HepG2 (cell line): Measurements from ENCODE around the gene ASF1B. TPM values are rescaled to one million over a fixed set of nuclear protein-coding genes. Genes with fewer than 3 reads are reported as not detected.

Source experiments
- FLYWCH1 ChIP-seq: sonication (generic); formaldehyde crosslinking; IDR thresholded peaks from 2 replicates; pipeline ENCODE4 v1.8.1; 2023; ENCODE audit warnings: mild to moderate bottlenecking, missing genetic modification reagents
- FOSL2 ChIP-seq: sonication (generic); formaldehyde crosslinking; IDR thresholded peaks from 2 replicates; pipeline ENCODE4 v1.4.0; 2020; ENCODE audit warnings: missing genetic modification reagents
- FOXK2 ChIP-seq: fragments of 450-650 bp; IDR thresholded peaks from 2 replicates; pipeline ENCODE4 v1.6.1; 2016
- HNRNPH1 ChIP-seq: fragments of 200-400 bp; formaldehyde crosslinking; optimal IDR thresholded peaks from 2 replicates; pipeline ENCODE3; 2017; ENCODE audit warnings: mild to moderate bottlenecking, low read depth, low read length
- KMT2B ChIP-seq: IDR thresholded peaks from 2 replicates; pipeline ENCODE4 v1.6.1; 2016; ENCODE audit warnings: missing genetic modification reagents, missing compliant biosample characterization
- MAZ ChIP-seq, 2 experiments: sonication (generic) in 1 of 2; formaldehyde crosslinking in 1 of 2; IDR thresholded peaks; 2 replicates each; pipeline versions ENCODE4 v1.5.0 to v1.6.1; 2012 to 2020; ENCODE audit warnings: low read depth in 2 of 2, mild to moderate bottlenecking in 2 of 2, borderline replicate concordance in 1 of 2, improper control_type of control experiment in 1 of 2, low read length in 1 of 2, missing genetic modification reagents in 1 of 2, moderate library complexity in 1 of 2
- MTF2 ChIP-seq: sonication (generic); formaldehyde crosslinking; IDR thresholded peaks from 2 replicates; pipeline ENCODE4 v1.5.0; 2020; ENCODE audit warnings: missing genetic modification reagents, borderline replicate concordance
- NCOA2 ChIP-seq: sonication (generic); formaldehyde crosslinking; IDR thresholded peaks from 2 replicates; pipeline ENCODE4 v1.8.0; 2022; ENCODE audit warnings: inconsistent platforms
- PCBP1 ChIP-seq: fragments of 200-400 bp; formaldehyde crosslinking; IDR thresholded peaks from 2 replicates; pipeline ENCODE4 v1.6.1; 2017; ENCODE audit warnings: mild to moderate bottlenecking, low read depth, low read length, borderline replicate concordance
- RARG ChIP-seq: sonication (generic); formaldehyde crosslinking; IDR thresholded peaks from 2 replicates; pipeline ENCODE4 v1.4.0; 2020; ENCODE audit warnings: low read depth, mild to moderate bottlenecking, missing genetic modification reagents
- REXO4 ChIP-seq: sonication (generic); formaldehyde crosslinking; IDR thresholded peaks from 2 replicates; pipeline ENCODE4 v1.8.0; 2022; ENCODE audit warnings: missing genetic modification reagents, mild to moderate bottlenecking, borderline replicate concordance
- RFX1 ChIP-seq: fragments of 450-650 bp; IDR thresholded peaks from 2 replicates; pipeline ENCODE4 v1.6.1; 2017
- SCMH1 ChIP-seq: sonication (generic); formaldehyde crosslinking; IDR thresholded peaks from 2 replicates; pipeline ENCODE4 v1.9.0; 2021; ENCODE audit warnings: missing genetic modification reagents, mild to moderate bottlenecking, borderline replicate concordance
- TOPORS ChIP-seq: sonication (generic); formaldehyde crosslinking; IDR thresholded peaks from 2 replicates; pipeline ENCODE4 v1.8.0; 2023; ENCODE audit warnings: mild to moderate bottlenecking, missing genetic modification reagents
- ZKSCAN5 ChIP-seq: sonication (generic); formaldehyde crosslinking; IDR thresholded peaks from 2 replicates; pipeline ENCODE4 v1.5.1; 2020; ENCODE audit warnings: mild to moderate bottlenecking, missing genetic modification reagents
- ZNF564 ChIP-seq: sonication (generic); formaldehyde crosslinking; IDR thresholded peaks from 2 replicates; pipeline ENCODE4 v1.8.1; 2023; ENCODE audit warnings: mild to moderate bottlenecking, missing genetic modification reagents
- ZNF619 ChIP-seq: sonication (generic); formaldehyde crosslinking; IDR thresholded peaks from 2 replicates; pipeline ENCODE4 v1.4.0; 2020; ENCODE audit warnings: mild to moderate bottlenecking, missing genetic modification reagents
- ZNF746 ChIP-seq: sonication (generic); formaldehyde crosslinking; IDR thresholded peaks from 2 replicates; pipeline ENCODE4 v1.8.0; 2022; ENCODE audit warnings: mild to moderate bottlenecking, missing genetic modification reagents
- polyA plus RNA-seq, 8 experiments: library from polyadenylated mRNA; depleted of rRNA in 3 of 8; stranded (reverse) in 7 of 8; unstranded in 1 of 8; fragments of >200 nt; fragmentation: Illumina TruSeq in 4 of 8; extraction: Trizol in 4 of 8; gene quantifications; 2 replicates each; pipeline versions ENCODE4 v1.2.1 to v1.2.3, GENCODE V29; 2011 to 2016; ENCODE audit warnings: low read depth in 4 of 8, missing spikeins in 1 of 8, mixed read lengths in 1 of 8; ENCODE audit not compliant: insufficient read depth in 1 of 8
- total RNA-seq, 5 experiments: library from RNA; depleted of rRNA; stranded (reverse); fragments of >200 nt; fragmentation: Illumina TruSeq; extraction: Trizol; gene quantifications; 2 replicates each; pipeline ENCODE4 v1.2.3, GENCODE V29; 2016; ENCODE audit warnings: low read depth in 1 of 5
- TF ChIP-seq, protein P1 (sequence below): sonication (generic); formaldehyde crosslinking; conservative IDR thresholded peaks from 2 replicates; pipeline ENCODE4 v1.4.0; 2020; ENCODE audit warnings: missing genetic modification reagents
- TF ChIP-seq, protein P2 (sequence below): sonication (generic); formaldehyde crosslinking; IDR thresholded peaks from 2 replicates; pipeline ENCODE4 v1.9.0; 2021; ENCODE audit warnings: missing genetic modification reagents, borderline replicate concordance
- TF ChIP-seq, protein P3 (sequence below): IDR thresholded peaks from 2 replicates; pipeline ENCODE4 v1.6.1; 2018; ENCODE audit warnings: missing genetic modification reagents, mild to moderate bottlenecking, missing compliant biosample characterization

ASF1B gene
- total and polyA plus RNA-seq, 2 of the 13 experiments (the other 11 are each of a cell fraction or from before 2014, with no cell fraction given), result 18.2 to 24.8 TPM

DNA sequence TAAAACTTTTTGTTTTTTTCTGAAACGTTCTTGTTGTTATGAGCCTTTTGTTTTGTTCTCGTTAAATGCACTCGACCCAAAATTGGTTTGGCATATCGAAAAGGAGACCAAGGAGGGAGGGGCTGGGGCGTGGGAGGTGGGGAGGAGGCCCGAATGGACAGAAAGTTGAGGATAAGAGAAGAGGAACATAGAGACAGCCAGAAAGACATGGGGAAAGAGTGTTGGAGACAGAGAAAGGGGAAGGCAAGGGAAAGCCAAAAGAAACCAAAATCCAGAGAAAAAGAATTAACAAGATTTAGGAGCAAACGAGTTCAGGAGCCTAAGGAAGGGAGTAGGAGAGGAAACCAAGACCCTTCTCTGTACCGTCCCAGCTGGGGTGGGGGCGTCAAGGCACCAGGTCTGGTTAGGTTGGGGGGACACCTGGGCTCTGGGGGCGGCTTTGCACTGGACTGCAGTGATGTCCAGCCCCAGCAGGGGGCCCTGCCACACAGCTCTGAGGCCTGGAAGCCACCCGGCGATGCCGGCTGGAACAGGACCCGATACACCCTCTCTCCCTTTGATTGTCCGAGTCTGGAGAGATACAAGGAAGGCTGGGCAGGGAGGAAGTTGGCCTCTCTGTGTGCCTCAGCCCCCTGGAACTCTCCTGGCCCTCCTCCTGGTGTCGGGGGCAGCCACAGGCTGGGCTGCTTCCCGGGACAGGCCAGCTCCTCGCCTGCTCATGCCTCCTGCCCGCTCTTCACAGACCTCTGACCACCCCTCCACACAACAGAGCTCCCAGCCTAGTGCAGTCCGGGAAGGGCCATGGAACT lies 11.6 kb upstream of the ASF1B start (continued):
- TF ChIP-seq MTF2 (no peak), ZKSCAN5 (CRISPR knock-in tag) (no peak), MAZ (IDR thresholded peaks at IDR 0.05; ENCODE audit: borderline replicate concordance, low read depth, low read length) (0 out of 2 replicates have a peak, but pooled peaks have one; percentile 26), MAZ (CRISPR knock-in tag; IDR thresholded peaks at IDR 0.05; ENCODE audit: low read depth) (no peak), RARG (CRISPR knock-in tag) (no peak), NCOA2 (CRISPR knock-in tag) (no peak), TOPORS (CRISPR knock-in tag) (no peak), FOSL2 (0 out of 2 replicates have a peak, but pooled peaks have one; percentile 11), ZNF619 (CRISPR knock-in tag) (no peak), FLYWCH1 (CRISPR knock-in tag) (no peak), SCMH1 (CRISPR knock-in tag) (no peak), HNRNPH1 (no peak), FOXK2 (no peak), REXO4 (no peak), ZNF746 (no peak), ZNF564 (CRISPR knock-in tag) (no peak), RFX1 (no peak), PCBP1 (0 out of 2 replicates have a peak, but pooled peaks have one; percentile 32), KMT2B (no peak)
- TF ChIP-seq, protein P1, sequence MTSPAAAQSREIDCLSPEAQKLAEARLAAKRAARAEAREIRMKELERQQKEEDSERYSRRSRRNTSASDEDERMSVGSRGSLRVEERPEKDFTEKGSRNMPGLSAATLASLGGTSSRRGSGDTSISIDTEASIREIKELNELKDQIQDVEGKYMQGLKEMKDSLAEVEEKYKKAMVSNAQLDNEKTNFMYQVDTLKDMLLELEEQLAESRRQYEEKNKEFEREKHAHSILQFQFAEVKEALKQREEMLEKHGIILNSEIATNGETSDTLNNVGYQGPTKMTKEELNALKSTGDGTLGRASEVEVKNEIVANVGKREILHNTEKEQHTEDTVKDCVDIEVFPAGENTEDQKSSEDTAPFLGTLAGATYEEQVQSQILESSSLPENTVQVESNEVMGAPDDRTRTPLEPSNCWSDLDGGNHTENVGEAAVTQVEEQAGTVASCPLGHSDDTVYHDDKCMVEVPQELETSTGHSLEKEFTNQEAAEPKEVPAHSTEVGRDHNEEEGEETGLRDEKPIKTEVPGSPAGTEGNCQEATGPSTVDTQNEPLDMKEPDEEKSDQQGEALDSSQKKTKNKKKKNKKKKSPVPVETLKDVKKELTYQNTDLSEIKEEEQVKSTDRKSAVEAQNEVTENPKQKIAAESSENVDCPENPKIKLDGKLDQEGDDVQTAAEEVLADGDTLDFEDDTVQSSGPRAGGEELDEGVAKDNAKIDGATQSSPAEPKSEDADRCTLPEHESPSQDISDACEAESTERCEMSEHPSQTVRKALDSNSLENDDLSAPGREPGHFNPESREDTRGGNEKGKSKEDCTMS, result no peak
- TF ChIP-seq, protein P2, sequence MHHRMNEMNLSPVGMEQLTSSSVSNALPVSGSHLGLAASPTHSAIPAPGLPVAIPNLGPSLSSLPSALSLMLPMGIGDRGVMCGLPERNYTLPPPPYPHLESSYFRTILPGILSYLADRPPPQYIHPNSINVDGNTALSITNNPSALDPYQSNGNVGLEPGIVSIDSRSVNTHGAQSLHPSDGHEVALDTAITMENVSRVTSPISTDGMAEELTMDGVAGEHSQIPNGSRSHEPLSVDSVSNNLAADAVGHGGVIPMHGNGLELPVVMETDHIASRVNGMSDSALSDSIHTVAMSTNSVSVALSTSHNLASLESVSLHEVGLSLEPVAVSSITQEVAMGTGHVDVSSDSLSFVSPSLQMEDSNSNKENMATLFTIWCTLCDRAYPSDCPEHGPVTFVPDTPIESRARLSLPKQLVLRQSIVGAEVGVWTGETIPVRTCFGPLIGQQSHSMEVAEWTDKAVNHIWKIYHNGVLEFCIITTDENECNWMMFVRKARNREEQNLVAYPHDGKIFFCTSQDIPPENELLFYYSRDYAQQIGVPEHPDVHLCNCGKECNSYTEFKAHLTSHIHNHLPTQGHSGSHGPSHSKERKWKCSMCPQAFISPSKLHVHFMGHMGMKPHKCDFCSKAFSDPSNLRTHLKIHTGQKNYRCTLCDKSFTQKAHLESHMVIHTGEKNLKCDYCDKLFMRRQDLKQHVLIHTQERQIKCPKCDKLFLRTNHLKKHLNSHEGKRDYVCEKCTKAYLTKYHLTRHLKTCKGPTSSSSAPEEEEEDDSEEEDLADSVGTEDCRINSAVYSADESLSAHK (CRISPR knock-in tag), result no peak
- TF ChIP-seq, protein P3, sequence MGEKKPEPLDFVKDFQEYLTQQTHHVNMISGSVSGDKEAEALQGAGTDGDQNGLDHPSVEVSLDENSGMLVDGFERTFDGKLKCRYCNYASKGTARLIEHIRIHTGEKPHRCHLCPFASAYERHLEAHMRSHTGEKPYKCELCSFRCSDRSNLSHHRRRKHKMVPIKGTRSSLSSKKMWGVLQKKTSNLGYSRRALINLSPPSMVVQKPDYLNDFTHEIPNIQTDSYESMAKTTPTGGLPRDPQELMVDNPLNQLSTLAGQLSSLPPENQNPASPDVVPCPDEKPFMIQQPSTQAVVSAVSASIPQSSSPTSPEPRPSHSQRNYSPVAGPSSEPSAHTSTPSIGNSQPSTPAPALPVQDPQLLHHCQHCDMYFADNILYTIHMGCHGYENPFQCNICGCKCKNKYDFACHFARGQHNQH, result no peak
